ENCODE results near the gene HOXA13.

Gene HOXA13

GRCh38 chr7:27199849-27200760, at the start of gene HOXA13:
Gene HOXA13 (minus strand): TSS chr7:27200091. CDS start chr7:27200077, 14 bp downstream.
- no peak for DNase-seq (ENCODE audit: low read depth in 3 of 3)

DNA sequence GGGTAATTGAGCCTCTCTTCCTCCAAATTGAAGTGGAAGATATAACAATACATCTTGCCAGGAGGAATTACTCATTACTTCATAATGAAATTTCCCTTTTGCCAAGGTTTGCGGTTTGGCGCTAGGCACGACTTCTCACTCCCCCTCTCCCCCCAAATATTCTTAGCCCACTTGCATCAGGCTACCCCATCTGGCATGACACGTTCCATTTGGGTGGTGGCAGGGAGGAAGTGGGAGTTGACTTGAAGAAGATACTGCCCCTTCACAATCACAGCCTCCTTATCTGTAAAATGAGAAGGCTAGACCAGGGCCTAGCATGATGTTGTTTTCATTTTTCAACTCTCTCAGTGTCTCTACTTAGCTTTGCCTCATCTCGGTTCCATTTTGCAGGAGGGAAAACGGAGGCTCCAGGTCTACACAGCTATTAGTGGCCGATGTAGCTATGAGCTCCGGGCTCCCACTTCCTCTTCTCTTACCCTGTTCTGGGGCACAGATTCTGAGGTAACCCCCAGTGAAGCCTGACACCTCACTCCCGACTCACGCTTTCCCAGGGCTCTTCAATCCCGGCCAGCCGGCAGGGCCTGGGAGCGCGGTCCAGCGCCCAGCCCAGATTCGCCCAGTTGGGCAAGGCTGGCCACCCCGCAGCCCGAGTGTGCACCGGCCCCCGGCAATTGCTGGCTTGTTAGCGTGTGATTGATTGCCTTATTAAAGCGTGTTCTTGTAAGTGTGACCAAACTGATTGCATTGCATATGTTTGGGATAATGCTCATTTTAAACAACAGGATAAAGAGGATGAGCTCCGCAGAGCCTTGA, 49.2 kb upstream of the HOXA13 start:
- DNase-seq (ENCODE audit: low read depth in 3 of 3): no peak

- no peak for DNase-seq (ENCODE audit: low read depth in 3 of 3)
Measured at GRCh38 chr7:27248427-27248806, 48.5 kb upstream of the HOXA13 start.

GRCh38 chr7:27247452-27248426, 47.8 kb upstream of the HOXA13 start:
- no peak for DNase-seq (ENCODE audit: low read depth in 3 of 3)

- no peak for DNase-seq (ENCODE audit: low read depth in 3 of 3)
Measured at GRCh38 chr7:27247000-27247399, 47.1 kb upstream of the HOXA13 start.

GRCh38 chr7:27245798-27246691, 46.2 kb upstream of the HOXA13 start:
- no peak for DNase-seq (ENCODE audit: low read depth in 3 of 3)

DNA sequence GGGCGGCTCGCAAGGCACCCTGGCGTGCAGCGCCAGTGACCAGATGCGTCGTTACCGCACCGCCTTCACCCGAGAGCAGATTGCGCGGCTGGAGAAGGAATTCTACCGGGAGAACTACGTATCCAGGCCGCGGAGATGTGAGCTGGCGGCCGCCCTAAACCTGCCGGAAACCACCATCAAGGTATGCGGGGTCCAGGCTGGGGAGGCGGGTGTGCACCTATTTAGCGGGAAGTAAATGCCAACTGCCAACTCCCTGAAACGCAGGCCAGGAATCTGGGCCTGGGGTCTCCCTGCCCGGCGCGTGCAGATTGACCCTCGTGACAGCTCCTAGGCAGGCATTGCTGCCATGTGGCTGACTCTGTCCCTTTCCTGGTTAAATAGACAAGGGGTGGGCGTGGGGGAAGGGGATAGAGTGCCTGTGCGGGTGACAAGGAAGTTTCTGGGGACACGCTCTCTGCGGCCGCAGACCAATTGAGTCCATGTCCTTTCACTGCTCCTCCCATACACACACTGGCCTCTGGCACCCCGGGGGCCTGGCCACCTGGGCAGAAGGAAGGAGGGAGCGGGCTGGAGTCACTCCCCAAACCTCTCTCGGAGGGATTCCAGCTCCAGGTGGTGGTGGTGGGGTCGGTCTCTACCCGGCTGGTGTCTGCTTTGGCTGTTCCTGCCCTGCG, 45.4 kb upstream of the HOXA13 start:
- no peak for DNase-seq (ENCODE audit: low read depth in 3 of 3)

DNA sequence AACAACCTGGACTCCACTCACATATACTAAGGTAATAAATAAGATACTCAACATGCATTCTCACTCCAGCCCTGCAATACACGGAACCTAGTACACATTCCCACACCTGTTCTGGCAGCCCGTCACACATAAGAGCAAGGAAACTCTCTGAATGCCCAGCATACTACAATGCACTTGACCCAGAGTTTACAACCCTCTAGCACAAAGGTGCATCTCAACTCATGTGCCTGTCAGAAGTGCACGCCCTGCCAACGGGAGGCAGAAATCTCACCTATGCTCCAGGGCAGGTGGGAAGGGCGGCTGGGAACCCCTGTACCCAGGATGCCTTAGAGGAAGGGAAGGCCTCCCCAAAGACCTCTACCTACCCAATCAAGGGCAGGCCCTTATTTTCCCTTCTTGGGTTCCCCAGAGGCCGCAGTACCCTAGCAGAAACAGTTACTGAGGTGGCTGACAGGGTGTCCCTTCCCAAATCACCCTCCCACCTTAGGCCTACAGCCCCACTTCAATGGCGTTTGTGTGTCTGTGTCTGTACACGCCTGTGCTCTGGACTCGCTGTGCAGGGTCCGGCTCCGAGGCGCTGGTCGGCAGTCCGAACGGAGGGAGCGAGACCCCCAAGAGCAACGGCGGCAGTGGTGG, 44.7 kb upstream of the HOXA13 start:
- no peak for DNase-seq (ENCODE audit: low read depth in 3 of 3)

- DNase-seq (ENCODE audit: low read depth in 3 of 3): no peak
Measured at GRCh38 chr7:27243340-27244163, 43.7 kb upstream of the HOXA13 start.

- peak in 1 of 3 donors; percentile 26 for DNase-seq (ENCODE audit: low read depth in 3 of 3)
Measured at GRCh38 chr7:27242555-27243339, 42.9 kb upstream of the HOXA13 start, which contains the start of gene EVX1. Gene EVX1 (plus strand): TSS chr7:27242802. CDS start chr7:27243031, 229 bp downstream.

DNA sequence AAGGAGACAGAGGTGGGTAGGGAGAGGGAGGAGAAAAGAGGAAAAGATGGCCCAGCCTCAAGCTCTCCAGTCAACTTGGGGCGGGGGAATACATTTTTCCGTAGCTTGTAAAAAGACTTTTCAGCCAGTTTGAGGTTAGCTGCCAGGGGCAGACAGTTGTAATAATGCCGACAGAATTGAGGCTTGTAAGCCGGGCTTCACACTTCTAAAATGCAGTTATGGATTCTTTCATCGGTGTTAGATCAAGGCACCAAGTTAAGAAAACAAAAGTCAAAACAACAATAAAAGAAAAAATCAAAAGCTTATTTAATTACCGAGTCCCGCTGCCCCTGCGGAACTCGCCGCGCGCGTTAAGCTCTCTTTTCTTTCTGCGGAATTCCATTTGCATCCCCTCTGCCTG, 42.3 kb upstream of the HOXA13 start:
- no peak for DNase-seq (ENCODE audit: low read depth in 3 of 3)

DNA sequence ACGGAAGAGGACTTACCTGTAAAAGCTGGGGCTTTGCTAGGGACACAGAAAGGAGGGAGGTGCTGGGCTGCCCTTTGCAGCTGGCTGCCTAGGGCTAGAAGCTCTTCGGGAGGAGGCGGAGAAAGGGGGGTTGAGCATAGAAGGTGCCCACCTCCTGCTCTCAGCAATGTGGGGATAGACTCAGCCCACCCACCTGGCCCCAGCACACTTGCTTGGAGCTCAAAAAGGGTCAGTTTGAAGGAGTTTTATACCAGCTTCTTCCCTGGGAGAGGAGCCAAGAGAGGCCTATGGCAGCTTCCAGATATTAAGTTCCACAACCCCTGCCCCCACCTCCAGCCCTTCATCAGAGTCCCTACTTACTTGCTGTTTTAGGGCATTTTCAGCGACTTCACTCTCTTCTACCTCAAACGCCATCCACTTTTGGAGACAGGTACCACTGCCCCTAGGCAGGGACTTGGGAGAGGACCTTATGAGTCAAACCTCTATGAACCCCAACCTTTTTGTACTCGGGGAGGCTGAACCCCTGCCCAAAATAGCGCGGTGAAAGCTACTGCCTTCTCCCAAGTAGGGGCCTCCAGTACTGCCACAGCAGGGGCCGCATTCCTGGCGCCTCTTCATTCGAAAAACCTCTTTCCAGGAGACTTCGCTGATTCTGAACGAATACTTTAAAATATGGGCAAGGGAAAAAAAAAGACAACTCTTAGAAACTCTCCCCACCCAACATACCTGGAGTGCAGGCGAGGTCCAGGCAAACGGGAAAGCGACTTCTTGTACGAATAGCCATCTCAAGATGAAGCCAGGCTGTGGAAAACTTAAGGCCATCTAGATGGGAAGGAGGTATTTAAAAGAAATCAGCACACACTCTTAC, 41.5 kb upstream of the HOXA13 start:
- no peak for DNase-seq (ENCODE audit: low read depth in 3 of 3)

- DNase-seq (ENCODE audit: low read depth in 3 of 3): no peak
Measured at GRCh38 chr7:27240015-27240731, 40.3 kb upstream of the HOXA13 start.

DNA sequence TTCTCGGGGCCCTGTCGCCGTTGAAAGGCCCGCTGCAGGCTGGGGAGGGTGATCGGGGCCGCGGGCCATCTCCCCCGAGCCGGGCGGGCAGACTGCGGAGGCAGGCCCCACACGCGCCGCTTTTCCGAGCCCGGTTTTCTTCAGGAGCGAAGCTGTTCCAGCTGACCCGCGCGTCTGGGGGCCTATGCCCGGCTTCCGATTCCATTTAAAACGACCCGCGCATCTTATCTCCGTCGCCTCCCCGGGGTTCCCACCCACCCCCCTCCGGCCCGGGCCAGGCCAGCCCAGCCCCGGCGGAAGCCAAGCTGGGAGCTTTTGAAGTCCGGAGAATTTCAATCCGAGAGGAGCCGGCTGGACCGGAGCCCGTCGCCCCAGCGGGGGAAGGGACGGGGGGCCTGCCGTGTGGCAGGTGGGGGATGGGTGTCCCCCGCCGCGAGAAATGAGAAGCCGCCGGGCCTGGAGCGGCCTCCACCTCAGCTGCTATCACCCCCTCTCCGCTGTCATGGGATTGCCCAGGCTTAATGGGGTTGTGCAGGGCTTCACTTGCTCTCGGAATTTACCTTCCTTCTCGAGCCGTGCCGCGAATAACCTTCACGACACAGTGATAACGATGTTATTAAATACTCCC, 39.6 kb upstream of the HOXA13 start:
- no peak for DNase-seq (ENCODE audit: low read depth in 3 of 3)

GRCh38 chr7:27238979-27239386, 39.1 kb upstream of the HOXA13 start:
- DNase-seq (ENCODE audit: low read depth in 3 of 3): no peak

Data from stimulated activated CD4-positive, alpha-beta T cell treated with anti-CD3 and anti-CD28 coated beads, TNF-alpha, amount 100 ng/mL, for 48 hours (primary cell).